ENCODE results near the gene TTLL9.

- TF ChIP-seq CTCF (IDR thresholded peaks at IDR 0.05) (no peak), POLR2A (IDR thresholded peaks at IDR 0.05) (no peak)
These were observed 67.4 kb downstream of the TTLL9 start for GRCh38 chr20:31937820-31938219.
